NT2/D1 (cell line): ENCODE data around the gene HOMER2.

Experiments
- DNase-seq: peaks from one replicate; pipeline ENCODE4 v3.0.0-alpha.2; 2011; ENCODE audit warnings: low read depth, low spot score
- H3K27me3 ChIP-seq: 2 replicates; pipeline ENCODE4 v1.6.0; 2011; ENCODE audit warnings: mild to moderate bottlenecking; ENCODE audit not compliant: insufficient read length, insufficient read depth
- H3K36me3 ChIP-seq: 2 replicates; pipeline ENCODE4 v1.6.1; 2011; ENCODE audit warnings: mild to moderate bottlenecking, low read length, mixed read lengths; ENCODE audit not compliant: insufficient read depth, insufficient read length
- H3K4me1 ChIP-seq: 2 replicates; pipeline ENCODE4 v1.5.1; 2011; ENCODE audit not compliant: insufficient read depth, insufficient read length
- H3K4me3 ChIP-seq: 2 replicates; pipeline ENCODE4 v1.5.1; 2011; ENCODE audit warnings: low read depth; ENCODE audit not compliant: insufficient read length
- H3K9ac ChIP-seq: 2 replicates; pipeline ENCODE4 v1.6.0; 2011; ENCODE audit warnings: low read depth; ENCODE audit not compliant: insufficient read length
- H3K9me3 ChIP-seq: 2 replicates; pipeline ENCODE4 v1.5.1; 2011; ENCODE audit warnings: mild to moderate bottlenecking, low read length; ENCODE audit not compliant: insufficient read depth
- SUZ12 ChIP-seq: IDR thresholded peaks from 2 replicates; pipeline ENCODE4 v1.6.1; 2011; ENCODE audit not compliant: insufficient read length, insufficient read depth; ENCODE audit errors: extremely low read depth
- YY1 ChIP-seq: IDR thresholded peaks from 2 replicates; pipeline ENCODE4 v1.6.1; 2011; ENCODE audit not compliant: insufficient read length, insufficient read depth
- ZNF274 ChIP-seq: IDR thresholded peaks from 2 replicates; pipeline ENCODE4 v1.6.1; 2011; ENCODE audit warnings: mild to moderate bottlenecking, low read depth, low read length

Gene HOMER2

DNA sequence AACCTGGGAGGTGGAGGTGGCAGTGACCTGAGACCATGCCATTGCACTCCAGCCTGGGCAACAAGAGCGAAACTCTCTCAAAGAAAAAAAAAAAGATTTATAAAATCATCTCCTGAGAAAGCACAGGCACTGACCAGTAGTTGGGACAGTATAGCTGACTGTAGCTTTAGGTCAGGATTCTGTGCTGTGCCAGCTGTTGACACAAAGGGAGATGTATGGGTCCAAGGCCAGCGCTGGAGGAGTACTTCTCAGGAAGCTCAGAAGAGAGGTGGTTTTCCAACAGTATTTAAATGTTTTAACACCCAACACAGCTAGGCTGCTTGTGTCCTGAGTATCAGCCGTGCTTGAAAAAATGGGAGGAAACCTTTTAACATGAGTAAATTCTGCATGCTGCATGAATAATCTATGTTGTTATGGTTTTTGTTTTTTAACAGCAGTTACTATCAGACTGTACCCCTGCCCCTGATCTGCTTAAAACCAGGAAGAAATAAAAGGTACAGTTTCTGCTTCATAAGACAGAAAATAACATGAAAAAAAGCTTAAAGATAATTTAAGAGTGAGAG, 40.0 kb upstream of the HOMER2 start:
- peaks cover 32% of the 10 kb centered on the region for H3K36me3 ChIP-seq
- H3K27me3 ChIP-seq: no peaks in the 10 kb centered on the region
- no peak overlapping the region for H3K4me3 ChIP-seq
- no peaks in the 10 kb centered on the region for H3K4me1 ChIP-seq
- H3K9me3 ChIP-seq: no peaks in the 10 kb centered on the region
- TF ChIP-seq ZNF274: no peak
- no peak for TF ChIP-seq YY1
- no peak for TF ChIP-seq SUZ12
- H3K9ac ChIP-seq: no peak overlapping the region
- no peak for DNase-seq

DNA sequence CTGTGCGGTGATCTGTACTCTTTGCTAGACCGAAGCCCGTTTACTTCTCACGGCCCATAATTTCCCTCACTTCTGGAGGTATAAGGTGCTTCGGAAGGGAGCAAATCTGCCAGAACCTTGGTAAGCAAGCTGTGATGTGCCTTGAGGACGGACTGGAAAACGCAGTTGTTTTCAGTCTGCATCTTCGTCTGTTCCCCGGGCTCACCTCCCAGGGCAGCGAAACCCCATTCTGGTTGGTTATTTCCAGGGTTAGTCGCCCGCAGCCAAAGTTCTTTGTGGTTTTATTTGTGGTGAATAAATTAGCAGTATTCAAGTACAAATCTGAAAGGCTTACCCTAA, 33.9 kb upstream of the HOMER2 start:
- H3K4me3 ChIP-seq: peak overlapping the region; percentile 82
- no peaks in the 10 kb centered on the region for H3K4me1 ChIP-seq
- H3K9me3 ChIP-seq: no peaks in the 10 kb centered on the region
- peak overlapping the region; percentile 83 for H3K9ac ChIP-seq
- no peak for DNase-seq
- H3K36me3 ChIP-seq: peaks cover 33% of the 10 kb centered on the region
- no peak for TF ChIP-seq YY1
- no peak for TF ChIP-seq ZNF274
- no peak for TF ChIP-seq SUZ12
- no peaks in the 10 kb centered on the region for H3K27me3 ChIP-seq

DNA sequence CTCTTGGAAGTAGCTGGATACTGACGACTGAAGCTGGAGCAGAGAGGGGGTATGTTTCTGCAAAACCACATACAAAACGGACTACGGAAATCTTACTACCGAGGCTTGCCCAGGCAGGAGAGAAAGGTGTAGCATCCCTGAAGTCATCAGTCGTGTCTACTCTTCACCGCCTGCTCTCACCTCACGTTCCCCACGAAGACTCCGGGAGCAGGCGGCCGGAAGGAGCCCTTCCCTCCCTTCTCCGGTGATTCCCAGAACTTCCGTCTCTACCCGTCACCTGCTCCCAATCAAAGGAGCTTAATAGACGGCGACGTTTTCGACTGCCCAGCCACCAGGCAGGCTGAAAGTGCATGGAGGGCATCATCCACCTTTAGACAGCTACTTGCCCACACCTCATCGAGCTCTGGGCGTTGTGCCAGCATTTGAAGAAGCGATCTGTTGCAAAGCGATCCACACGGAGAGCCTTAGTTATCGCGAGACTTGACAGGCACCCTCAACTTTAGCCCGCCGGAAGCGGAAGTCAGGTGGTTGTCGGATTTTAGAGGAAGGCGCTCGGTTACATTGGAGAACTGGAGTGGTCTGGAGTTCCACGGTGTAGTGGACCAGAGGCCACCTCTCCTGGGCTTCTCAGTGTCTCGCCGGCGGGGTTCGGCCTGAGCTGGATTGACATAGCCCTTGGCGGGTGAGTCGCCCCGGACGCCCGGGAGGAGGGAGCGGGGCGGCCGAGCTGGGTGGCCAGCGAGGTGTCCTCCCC, 33.3 kb upstream of the HOMER2 start, which contains the start of gene RAMAC:
Gene RAMAC, plus strand, starts transcription at position 523 of the 754 bp plus-strand sequence. CDS start 2,809 bp downstream, outside the sequence.
- no peaks in the 10 kb centered on the region for H3K27me3 ChIP-seq
- peak within 1 kb of the TSS; percentile 82 for H3K4me3 ChIP-seq
- peaks cover 29% of the 10 kb centered on the region for H3K36me3 ChIP-seq
- TF ChIP-seq YY1 (no peak), SUZ12 (no peak), ZNF274 (no peak)
- no peaks in the 10 kb centered on the region for H3K4me1 ChIP-seq
- H3K9me3 ChIP-seq: no peaks in the 10 kb centered on the region
- DNase-seq: peak; percentile 92
- peak within 1 kb of the TSS; percentile 83 for H3K9ac ChIP-seq

DNA sequence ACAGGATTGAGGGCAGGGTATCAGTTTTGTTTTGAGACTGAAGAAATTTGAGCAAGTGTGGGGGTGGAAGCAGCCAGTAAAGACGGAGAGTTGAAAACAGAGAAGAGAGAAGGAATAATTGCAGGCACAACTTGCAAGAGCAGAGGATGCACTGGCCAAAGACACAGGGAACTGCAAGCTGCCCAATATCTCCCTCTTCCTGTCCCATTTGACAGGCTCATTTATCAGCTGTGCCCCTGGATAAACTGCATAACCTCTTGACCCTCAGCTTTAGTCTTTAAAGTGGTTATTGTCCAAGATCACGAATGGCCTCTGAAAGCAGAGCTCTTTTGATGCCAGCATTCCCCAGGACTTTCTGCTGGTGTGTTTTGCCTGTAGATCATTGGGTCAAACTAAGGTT, 28.5 kb upstream of the HOMER2 start:
- H3K27me3 ChIP-seq: no peaks in the 10 kb centered on the region
- H3K9me3 ChIP-seq: no peaks in the 10 kb centered on the region
- DNase-seq: no peak
- H3K9ac ChIP-seq: no peak overlapping the region
- H3K4me3 ChIP-seq: no peak overlapping the region
- H3K36me3 ChIP-seq: no peaks in the 10 kb centered on the region
- no peaks in the 10 kb centered on the region for H3K4me1 ChIP-seq
- TF ChIP-seq ZNF274 (no peak), SUZ12 (no peak), YY1 (no peak)

DNA sequence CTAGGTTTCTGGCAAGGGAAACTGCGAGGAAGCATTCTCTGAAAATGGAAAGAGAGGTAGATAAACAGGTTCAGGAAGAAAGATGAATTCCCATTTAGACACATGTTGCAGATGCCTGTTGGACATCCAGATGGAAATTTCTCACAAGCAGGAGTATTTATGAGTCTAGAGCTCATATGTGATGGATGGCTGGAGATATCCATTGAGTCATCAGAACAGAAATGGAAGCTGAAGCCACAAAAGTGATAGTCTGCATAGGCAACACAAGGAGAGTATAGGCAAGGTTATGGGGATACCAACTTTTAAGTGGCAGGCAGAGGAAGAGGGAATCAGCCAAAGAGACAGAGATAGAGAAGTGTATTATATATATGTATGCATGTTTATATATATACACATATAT, 27.2 kb upstream of the HOMER2 start:
- TF ChIP-seq YY1 (no peak), ZNF274 (no peak), SUZ12 (no peak)
- Histone ChIP-seq H3K4me3 (no peak overlapping the region), H3K9ac (no peak overlapping the region), H3K27me3 (no peaks in the 10 kb centered on the region), H3K36me3 (no peaks in the 10 kb centered on the region), H3K9me3 (no peaks in the 10 kb centered on the region), H3K4me1 (no peaks in the 10 kb centered on the region)
- no peak for DNase-seq

DNA sequence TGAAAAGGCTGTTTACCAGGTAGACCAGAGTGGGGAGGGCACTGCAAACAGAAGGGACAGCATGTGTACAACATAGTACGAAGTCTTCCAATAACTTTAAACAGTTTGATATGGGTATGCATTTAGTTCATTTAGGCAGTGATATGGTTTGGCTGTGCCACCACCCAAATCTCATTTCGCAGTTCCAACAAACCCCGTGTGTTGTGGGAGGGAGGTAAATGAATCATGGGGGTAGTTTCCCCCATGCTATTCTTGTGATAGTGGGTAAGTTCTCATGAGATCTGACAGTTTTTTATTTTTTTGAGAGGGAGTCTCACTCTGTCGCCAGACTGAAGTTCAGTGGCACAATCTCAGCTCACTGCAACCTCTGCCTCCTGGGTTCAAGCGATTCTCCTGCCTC, 25.9 kb upstream of the HOMER2 start:
- no peak for TF ChIP-seq YY1
- no peak for TF ChIP-seq SUZ12
- TF ChIP-seq ZNF274: no peak
- Histone ChIP-seq H3K36me3 (no peaks in the 10 kb centered on the region), H3K4me3 (no peak overlapping the region), H3K4me1 (no peaks in the 10 kb centered on the region), H3K9ac (no peak overlapping the region), H3K9me3 (no peaks in the 10 kb centered on the region), H3K27me3 (no peaks in the 10 kb centered on the region)
- no peak for DNase-seq

DNA sequence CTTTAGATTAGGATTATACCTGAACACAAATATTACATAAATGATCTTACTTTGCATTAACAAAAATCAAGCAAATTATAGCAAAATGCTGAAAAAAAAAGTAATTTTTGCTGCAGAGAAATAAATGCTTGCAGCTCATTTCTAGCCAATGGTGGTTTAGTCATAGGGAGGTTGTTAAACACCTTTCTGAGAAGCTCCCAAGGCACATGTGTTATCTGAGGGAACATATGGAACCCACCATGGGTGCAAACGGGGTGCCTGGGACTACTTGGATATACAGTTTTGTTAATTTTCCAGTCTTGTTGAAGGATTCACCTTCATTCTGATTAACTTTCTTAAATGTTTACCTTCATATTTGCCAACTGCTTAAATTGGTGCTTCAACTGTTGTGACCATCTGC, 24.6 kb upstream of the HOMER2 start:
- H3K4me3 ChIP-seq: no peak overlapping the region
- DNase-seq: no peak
- no peaks in the 10 kb centered on the region for H3K27me3 ChIP-seq
- H3K4me1 ChIP-seq: no peaks in the 10 kb centered on the region
- H3K9ac ChIP-seq: no peak overlapping the region
- TF ChIP-seq ZNF274: no peak
- TF ChIP-seq YY1: no peak
- no peak for TF ChIP-seq SUZ12
- no peaks in the 10 kb centered on the region for H3K9me3 ChIP-seq
- H3K36me3 ChIP-seq: no peaks in the 10 kb centered on the region
